Activated CD4-positive, CD25-positive, alpha-beta regulatory T cell treated with anti-CD3 and anti-CD28 coated beads, Interleukin-2, amount 50 U/mL, for 24 hours (primary cell): Measurements from ENCODE around the gene MON1A.
"Not testable (repeated sequence)": the region's sequence is repeated elsewhere in the genome, so short reads cannot be mapped to it uniquely, and the experiment has no call there.

Experiments
- ATAC-seq, 2 donors: fragments of 150-1000 bp; cut with Tn5 transposase; one replicate each; pipeline ENCODE4 v1.10.0; 2021; ENCODE audit warnings: mild to moderate bottlenecking in 1 of 2, moderate library complexity in 1 of 2

The MON1A gene, protein sequence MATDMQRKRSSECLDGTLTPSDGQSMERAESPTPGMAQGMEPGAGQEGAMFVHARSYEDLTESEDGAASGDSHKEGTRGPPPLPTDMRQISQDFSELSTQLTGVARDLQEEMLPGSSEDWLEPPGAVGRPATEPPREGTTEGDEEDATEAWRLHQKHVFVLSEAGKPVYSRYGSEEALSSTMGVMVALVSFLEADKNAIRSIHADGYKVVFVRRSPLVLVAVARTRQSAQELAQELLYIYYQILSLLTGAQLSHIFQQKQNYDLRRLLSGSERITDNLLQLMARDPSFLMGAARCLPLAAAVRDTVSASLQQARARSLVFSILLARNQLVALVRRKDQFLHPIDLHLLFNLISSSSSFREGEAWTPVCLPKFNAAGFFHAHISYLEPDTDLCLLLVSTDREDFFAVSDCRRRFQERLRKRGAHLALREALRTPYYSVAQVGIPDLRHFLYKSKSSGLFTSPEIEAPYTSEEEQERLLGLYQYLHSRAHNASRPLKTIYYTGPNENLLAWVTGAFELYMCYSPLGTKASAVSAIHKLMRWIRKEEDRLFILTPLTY

GRCh38 chr3:49929291-49930167 is at the start of gene MON1A:
Gene MON1A, minus strand, starts transcription at chr3:49929811. Its CDS starts 16,465 bp downstream, at chr3:49913346.
- peak; percentile 97 to 98 for ATAC-seq

GRCh38 chr3:49976942-49977341 is 47.3 kb upstream of the MON1A start:
- no peak for ATAC-seq

DNA sequence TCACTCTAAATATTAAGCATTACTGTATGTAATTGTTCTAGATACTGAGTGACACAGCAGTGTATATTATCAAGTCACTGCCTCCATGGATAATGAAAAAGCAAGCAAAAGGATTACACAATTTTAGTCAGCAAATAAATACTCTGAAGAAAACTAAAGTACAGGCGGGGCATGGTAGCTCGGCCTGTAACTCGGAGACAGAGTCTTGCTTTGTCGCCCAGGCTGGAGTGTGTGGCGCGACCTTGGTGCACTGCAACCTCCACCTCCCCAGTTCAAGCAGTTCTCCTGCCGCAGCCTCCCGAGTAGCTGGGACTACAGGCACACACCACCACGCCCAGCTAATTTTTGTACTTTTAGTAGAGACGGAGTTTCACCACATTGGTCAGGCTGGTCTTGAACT is 43.0 kb upstream of the MON1A start:
- no peak for ATAC-seq

DNA sequence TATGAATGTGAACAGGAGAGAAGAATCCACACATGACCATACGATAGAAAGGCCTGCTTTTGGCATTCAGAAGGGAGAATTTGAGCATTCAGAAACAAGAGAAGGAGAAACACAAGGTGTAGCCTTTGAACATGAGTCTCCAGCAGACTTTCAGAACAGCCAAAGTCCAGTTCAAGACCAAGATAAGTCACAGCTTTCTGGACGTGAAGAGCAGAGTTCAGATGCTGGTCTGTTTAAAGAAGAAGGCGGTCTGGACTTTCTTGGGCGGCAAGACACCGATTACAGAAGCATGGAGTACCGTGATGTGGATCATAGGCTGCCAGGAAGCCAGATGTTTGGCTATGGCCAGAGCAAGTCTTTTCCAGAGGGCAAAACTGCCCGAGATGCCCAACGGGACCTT is 38.7 kb upstream of the MON1A start:
- ATAC-seq: no peak

DNA sequence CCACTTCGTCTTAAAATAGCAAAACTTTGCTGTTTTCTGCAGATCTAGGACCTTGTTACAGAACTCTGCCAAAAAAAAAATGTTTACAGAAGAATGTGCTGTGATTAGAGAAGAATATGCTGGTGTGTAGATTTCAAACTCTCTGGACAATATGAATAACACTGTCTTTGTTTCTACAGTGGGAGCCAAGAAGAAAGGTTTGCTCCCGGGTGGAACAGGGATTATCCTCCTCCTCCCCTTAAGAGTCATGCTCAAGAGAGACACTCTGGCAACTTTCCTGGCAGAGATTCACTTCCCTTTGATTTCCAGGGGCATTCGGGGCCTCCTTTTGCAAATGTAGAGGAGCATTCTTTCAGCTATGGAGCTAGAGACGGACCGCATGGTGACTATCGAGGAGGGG is 37.7 kb upstream of the MON1A start:
- no peak for ATAC-seq

GRCh38 chr3:49966233-49966942 is 36.8 kb upstream of the MON1A start:
- peak in 1 of 2 donors; percentile 51 for ATAC-seq

DNA sequence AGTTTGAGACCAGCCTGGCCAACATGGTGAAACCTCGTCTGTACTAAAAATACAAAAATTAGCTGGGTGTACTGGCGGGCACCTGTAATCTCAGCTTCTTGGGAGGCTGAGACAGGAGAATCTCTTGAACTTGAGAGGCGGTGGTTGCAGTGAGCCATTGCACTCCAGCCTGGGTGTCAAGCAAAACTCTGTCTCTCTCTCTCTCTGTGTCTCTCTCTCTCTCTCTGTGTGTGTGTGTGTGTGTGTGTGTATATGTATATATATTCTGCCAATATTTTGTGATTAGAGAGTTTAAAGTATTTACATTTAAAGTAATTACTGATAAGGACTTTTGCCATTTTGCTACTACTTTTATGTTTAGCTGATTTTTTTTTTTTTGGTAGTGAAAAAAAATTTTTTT is 26.0 kb upstream of the MON1A start:
- ATAC-seq: no peak

DNA sequence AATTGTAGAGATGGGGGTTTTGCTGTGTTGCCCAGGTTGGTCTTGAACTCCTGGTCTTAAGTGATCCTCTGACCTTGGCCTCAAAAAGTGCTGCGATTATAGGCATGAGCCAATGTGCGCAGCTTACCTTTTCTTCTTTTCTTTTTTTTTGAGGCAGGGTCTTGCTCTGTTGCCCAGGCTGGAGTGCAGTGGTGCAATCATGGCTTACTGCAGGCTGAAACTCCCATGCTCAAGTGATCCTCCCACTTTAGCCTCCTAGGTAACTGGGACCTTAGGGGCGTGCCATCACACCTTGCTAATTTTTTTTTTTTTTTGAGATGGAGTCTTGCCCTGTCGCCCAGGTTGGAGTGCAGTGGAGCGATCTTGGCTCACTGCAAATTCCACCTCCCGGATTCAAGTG is 23.3 kb upstream of the MON1A start:
- ATAC-seq: no peak

DNA sequence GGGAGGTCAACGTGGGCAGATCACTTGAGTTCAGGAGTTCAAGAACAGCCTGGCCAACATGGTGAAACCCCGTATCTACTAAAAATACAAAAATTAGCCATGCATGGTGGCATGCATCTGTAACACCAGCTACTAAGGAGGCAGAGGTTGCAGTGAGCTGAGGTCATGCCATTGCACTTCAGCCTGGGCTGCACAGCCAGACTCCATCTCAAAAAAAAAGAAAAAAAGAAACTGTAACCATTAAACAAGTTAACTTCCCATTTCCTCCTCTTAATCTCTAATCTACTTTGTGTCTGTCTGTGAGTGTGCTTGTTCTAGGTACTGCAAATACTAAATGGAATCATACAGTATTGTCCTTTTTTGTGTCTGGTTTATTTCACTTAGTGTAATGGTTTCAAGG is 13.0 kb upstream of the MON1A start:
- ATAC-seq: no peak

GRCh38 chr3:49940667-49941249 is 11.1 kb upstream of the MON1A start:
- no peak for ATAC-seq

DNA sequence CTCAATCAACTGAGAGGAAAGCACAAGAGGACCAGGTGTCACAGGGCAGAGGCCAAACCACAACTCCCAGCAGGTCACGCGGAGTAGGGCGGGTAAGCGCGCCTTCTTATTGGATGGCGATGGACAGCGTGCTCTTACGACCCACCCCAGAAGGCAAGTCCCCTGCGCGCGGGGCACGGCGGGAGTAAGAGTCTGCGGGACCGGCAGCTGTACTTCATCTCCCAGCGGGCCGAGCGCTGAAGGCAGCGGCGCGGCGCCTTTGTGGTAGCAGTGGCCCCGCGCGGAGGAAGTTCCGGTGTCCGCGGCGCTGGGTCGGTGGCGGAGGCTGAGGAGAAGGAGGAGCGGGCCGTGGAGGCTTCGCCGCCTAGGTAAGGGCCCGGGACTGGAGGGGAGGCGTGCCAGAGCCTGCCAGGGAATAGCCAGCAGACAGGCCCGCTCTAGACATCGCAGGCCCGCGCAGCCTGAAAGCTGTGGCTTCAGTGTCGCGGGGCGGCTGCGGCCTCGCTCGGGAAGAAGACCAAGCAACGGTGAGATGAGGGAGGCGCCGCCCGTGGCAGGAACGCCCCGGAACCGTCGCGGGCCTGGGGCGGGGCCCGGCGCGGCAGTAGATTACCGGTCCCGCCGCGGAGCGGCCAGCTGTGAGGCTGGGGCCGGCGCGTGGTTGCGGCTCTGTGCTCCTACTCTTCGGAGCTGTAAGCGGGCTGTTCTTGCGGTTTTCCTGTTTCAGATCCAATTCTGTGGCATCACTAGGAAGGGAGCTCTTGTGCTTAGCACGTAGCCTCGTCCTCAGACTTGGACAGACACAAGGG is 10.5 kb upstream of the MON1A start, which contains the start of gene RBM6:
RBM6 (plus strand) TSS at position 293 of the 809 bp plus-strand sequence. CDS start 22,492 bp downstream, outside the sequence.
- ATAC-seq: peak; percentile 98 to 99

- no peak for ATAC-seq
Observed at GRCh38 chr3:49937090-49937489, 7.5 kb upstream of the MON1A start.

- ATAC-seq: not testable (repeated sequence)
Observed at GRCh38 chr3:49932281-49932680, 2.7 kb upstream of the MON1A start.

GRCh38 chr3:49930922-49931321 is 1.3 kb upstream of the MON1A start:
- ATAC-seq: no peak

- no peak for ATAC-seq
Observed at GRCh38 chr3:49930168-49930690, 618 bp upstream of the MON1A start.

GRCh38 chr3:49928481-49929017 is 1.1 kb downstream of the MON1A start:
- no peak for ATAC-seq

- ATAC-seq: no peak
Observed at GRCh38 chr3:49927798-49928197, 1.8 kb downstream of the MON1A start.

- ATAC-seq: no peak
Observed at GRCh38 chr3:49926117-49926728, 3.4 kb downstream of the MON1A start.

GRCh38 chr3:49925485-49925884 is 4.1 kb downstream of the MON1A start:
- no peak for ATAC-seq

GRCh38 chr3:49924683-49925082 is 4.9 kb downstream of the MON1A start:
- ATAC-seq: no peak
